ENCODE results near the gene NKX1-1.

DNA sequence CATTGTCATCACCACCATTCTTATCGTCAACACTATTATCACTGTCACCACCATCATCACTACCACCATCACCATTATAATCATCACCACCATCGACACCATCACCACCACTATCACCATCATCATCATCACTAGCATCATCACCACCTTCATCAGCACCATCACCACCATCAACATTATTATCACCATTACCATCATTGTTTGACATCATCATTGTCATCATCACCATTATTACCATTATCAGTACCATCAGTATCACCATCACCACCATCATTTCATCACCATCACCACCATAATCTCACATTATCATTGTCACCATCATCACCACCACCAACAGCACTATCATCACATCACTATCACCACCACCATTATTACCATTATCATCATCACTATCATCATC lies 47.5 kb upstream of the NKX1-1 start:
- TF ChIP-seq CTCF (IDR thresholded peaks at IDR 0.05; ENCODE audit: low read depth, low read length, poor library complexity, severe bottlenecking) (no peak), EZH2phosphoT487 (IDR thresholded peaks at IDR 0.05; ENCODE audit: borderline replicate concordance, low read length) (no peak)
